GM04503 (cell line): Measurements from ENCODE around the gene RNASE11.
"Not testable (repeated sequence)": the region's sequence is repeated elsewhere in the genome, so short reads cannot be mapped to it uniquely, and the experiment has no call there.

Experiments used
- DNase-seq: peaks from one replicate; pipeline ENCODE4 v3.0.0-alpha.2; 2012; ENCODE audit warnings: low read depth

RNASE11 gene

GRCh38 chr14:20580242-20580641 lies 7.6 kb downstream of the RNASE11 start:
- DNase-seq = no peak

DNA sequence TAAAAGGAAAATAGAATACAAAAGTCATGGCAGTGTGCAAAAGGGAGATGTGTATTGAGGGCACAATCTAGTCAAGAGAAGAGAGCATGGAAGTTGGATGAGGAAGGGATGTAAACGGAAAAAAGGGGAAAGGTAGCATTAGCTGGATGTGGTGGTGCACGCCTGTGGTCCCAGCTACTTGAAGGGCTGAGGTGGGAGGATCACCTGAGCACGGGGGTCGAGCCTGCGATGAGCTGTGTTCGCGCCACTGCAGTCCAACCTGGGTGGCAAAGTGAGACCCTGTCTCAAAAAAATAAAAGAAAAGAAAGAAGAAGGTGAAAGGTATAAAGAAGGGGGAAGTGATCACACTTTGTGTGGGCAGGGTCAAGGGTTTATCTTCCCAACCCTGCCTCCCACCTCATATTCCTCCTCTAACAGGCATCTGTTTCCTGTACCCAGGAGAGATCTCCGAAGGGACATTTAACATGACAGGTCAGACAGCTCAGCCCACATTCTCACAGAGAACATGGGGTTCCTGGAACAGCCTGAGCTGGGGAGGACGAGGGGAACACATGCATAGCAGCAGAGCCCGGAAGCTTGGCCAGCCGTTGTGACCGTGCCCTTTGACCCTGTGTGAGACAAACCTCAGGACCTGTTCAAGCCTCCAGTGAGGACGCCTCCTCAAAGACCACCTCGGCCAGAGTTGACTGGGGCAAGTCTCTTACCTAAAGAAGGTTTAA lies 8.9 kb downstream of the RNASE11 start:
- no peak for DNase-seq

- DNase-seq = no peak
Measured at GRCh38 chr14:20578325-20578724, 9.5 kb downstream of the RNASE11 start.

GRCh38 chr14:20572382-20572990 lies 15.3 kb downstream of the RNASE11 start:
- DNase-seq = not testable (repeated sequence)

DNA sequence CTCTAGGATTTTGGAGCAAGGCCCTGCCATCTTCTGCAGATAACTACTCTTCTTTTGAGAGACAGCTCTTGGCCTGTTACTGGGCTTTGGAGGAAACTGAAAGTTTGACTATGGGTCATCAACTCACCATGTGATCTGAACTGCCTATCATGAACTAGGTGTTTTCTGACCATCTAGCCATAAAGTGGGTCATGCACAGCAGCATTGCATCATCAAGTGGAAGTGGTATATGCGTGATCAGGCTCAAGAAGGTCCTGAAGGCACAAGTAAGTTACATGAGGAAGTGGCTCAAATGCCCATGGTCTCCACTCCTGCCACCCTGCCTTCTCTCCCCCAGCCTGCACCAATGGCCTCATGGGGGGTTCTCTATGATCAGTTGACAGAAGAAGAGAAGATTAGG lies 17.1 kb downstream of the RNASE11 start:
- not testable (repeated sequence) for DNase-seq

GRCh38 chr14:20569865-20570264 lies 17.9 kb downstream of the RNASE11 start:
- not testable (repeated sequence) for DNase-seq

DNA sequence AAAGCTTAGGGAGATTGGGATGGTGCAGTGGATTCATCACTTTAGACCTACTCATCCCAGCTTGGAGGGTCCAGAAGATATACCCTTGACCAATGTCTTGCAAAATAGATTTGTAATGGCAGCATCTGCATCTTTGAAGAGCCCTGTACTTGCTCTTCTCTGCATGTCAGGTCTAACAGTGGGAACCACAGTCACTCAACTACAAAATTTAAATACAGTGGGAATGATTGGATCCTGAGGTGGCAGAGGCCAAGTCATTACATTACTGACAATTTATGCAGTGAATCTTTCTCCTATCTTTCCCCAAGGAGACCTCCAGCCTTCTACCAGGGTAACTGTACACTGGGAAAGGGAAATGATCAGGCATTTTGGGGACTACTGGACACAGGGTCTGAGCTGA lies 18.7 kb downstream of the RNASE11 start:
- DNase-seq = no peak

DNA sequence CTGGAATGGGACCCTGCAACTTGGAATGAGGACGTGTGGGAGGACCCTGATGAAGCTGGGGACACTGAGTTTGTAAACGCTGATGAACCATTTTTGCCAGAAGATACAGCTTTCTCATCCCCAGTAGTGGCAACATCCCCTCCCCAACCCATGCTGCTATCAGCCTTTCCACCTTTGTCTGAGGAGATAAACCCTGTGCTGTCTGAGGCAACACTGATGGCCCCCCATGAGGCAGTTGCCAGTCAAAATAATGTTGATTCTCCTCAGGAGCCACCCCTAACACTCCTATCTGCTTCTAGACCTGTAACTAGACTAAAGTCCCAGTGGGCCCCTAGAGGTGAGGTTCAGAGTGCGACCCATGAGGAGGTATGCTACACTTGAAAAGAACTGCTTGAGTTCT lies 19.4 kb downstream of the RNASE11 start:
- DNase-seq = no peak

DNA sequence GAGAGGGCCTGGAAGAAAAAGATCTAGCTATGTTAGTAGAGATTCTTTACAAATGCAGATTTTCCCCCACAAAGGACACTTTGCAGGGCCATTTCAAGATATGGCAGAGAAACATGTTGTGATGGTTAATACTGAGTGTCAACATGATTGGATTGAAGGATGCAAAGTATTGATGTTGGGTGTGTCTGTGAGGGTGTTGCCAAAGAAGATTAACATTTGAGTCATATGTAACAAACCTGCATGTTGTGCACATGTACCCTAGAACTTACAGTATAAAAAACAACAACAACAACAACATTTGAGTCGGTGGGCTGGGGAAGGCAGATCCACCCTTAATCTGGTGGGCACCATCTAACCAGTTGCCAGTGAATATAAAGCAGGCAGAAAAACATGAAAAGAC lies 20.6 kb downstream of the RNASE11 start:
- DNase-seq = not testable (repeated sequence)

DNA sequence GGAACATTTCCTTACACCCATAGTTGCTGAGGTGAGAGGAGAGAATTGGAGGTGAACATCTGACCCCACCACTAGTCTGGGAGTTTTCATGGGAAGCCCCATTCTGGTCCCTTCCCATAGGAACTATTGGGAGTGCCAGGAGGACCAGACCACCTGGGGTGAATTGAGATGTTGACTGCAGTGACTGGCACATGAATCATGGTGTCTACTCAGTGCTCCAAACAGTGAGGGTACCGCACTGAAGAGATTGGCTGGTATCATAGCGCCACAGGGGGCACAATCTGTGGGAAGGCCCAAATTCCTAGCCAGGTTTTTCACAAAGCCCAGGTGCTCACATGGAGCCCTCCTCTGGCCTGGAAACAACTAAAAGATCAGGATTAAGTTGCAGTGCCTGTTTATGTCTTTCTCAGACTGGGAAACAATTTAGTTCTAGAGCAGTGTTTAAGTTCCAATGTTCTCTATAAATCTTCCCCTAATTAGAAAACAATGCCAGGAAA lies 23.3 kb downstream of the RNASE11 start:
- DNase-seq = no peak

DNA sequence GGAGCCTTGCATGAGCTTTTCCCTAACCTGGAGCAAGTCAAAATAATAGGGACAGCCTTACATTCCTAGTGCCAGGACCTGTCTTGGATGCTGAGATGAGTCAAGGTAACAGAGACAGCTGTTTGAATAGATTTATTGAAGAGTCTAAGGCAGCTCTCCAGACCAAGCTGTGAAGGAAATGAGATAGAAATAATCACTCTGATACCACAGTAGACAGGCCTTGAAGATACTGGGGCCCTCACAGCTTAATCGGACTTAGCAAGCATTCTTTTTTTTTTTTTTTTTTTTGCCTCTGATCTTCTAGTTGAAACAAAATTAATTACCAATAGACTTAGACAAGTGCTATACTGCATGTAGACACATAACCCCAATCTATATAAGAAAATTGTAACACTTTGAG lies 23.8 kb downstream of the RNASE11 start:
- no peak for DNase-seq

- DNase-seq = no peak
Measured at GRCh38 chr14:20560961-20561360, 26.8 kb downstream of the RNASE11 start, which contains the start of gene RNASE9. TSS of gene RNASE9 (minus strand) at chr14:20561047.

- DNase-seq = no peak
Measured at GRCh38 chr14:20559461-20559904, 28.3 kb downstream of the RNASE11 start.

DNA sequence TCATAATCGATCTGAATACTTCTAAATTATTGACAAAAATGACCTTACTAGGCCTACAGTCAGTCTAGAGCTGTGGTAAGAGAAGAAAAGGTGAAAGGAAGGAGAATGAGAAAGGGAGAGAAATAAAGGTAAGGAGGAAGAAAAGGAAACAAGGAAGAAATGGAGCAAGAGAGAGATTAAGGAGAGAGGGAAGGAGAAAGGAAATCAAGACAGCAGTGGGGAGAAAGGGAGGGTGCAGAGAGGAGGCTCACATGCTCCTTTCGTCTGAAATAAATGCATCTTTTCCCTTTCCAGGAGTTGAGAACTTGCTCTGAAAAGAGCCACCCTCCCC lies 30.6 kb downstream of the RNASE11 start:
- DNase-seq = no peak

DNA sequence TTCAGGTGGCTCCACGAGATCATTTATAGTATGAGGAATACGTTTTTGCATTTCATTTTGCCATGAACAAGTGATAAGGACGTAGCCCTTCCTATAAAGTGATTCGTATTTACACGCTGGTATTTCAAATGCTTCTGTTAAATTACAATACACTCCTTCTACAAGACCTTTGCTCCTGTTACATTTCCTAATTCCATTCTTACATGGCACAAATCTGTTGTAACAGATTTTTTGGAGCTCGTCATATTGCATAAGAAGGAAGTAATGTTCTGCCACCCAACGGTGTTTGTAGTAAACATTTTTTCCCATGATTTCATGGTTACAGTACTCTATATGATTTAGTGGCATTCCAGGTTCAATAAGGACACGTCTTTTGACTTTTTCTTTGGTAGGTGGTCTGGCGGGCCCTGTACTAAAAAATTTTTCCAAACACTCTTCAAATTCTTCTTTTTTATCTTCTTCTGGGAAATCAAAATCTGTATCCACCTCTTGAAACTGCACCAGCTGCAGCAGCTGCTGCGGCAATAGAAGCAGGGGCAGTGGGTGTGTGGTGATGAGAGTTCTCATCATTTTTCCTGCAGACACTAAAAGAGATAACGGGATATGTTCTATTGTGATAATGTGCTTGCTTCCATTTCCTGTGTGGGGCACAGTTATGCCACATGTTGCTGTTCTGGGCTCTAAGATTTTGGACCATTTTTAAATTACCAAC lies 31.1 kb downstream of the RNASE11 start:
- DNase-seq = no peak

GRCh38 chr14:20555845-20556244 lies 32.0 kb downstream of the RNASE11 start:
- DNase-seq = no peak

DNA sequence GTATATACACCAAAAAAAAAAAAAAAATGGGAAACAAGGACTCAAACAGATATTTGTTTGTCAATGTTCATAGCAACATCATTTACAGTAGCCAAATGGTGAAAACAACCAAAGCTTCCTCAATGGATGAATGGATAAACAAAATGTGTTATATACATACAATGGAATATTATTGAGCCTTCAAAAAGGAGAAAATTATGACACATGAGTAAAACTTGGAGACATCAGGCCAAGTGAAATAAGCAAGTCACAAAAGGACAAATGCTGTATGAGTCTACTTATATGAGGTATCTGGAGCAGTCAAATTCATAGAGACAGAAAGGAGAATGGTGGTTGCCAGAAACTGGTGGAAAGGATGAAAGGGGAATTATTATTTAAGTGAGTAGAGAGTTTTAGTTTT lies 34.8 kb downstream of the RNASE11 start:
- DNase-seq = no peak

GRCh38 chr14:20551606-20552005 lies 36.2 kb downstream of the RNASE11 start:
- no peak for DNase-seq

DNA sequence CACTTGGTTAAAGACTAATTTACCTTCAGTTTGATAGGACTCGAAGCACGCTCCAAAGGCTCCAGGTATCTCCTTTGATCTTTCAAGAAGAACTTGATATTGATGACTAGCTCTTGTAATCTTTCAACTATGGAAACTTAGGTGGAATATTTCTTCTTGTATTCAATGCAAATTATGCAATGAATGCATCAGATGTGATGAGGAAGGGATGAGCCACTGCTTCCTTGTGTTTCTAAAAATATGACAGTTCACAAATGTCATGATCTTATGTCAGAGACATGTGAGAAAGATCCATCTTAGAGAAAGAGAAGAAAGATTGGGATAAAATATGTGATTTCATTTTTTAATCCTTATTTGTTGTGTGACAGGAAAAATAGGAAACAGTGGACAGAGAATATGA lies 36.9 kb downstream of the RNASE11 start:
- DNase-seq = no peak

DNA sequence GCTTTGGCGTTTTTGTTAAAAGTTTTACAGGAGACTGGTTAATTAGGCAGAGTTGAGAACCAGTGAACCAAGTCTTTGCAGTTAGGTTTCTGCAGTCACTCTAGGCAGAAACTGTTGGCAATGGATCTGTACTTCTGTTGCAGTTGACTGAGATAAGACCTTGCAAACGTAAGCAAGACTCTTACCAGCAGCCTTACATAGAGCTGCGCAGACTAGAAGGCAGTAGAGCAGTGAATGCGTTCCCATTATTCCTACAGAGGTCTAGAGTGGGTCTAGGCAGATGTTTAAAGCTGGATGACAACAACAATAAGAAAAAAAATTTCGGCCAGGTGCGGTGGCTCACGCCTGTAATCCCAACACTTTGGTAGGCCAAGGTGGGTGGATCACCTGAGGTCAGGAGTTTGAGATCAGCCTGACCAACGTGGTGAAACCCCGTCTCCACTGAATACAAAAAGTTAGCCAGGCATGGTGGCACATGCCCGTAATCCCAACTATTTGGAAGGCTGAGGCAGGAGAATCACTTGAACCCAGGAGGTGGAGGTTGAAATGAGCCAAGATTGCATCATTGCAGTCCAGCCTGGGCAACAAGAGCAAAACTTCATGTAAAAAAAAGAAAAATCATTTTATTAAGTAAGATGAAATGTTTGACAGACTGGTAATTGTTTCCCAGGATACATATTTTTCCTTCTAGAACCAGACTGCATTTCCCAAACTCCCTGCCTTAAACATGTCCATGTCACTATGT lies 39.2 kb downstream of the RNASE11 start:
- no peak for DNase-seq

GRCh38 chr14:20546877-20547276 lies 40.9 kb downstream of the RNASE11 start:
- DNase-seq = no peak

DNA sequence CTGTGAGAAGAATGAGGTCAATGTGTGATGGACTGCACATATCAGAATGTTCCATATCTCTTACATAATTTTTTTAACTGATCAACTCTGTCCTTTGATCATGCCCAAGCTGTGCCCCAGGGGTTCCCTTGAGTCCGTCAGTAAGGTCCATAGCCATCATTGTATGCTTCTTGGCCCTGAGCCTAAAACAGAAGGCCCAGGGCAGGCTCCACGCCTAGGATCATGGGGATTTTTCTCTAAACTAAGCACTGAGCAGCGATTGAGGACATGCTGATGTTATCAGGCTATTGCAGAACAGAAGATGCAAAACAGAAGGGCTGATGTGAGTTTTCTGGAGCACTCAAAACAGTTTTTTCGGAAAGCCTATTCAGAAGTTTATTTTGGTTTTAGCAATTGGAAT lies 47.9 kb downstream of the RNASE11 start:
- DNase-seq = no peak
